HUDEP-2 (cell line): ENCODE data around the gene FAM53A.
"Not testable (repeated sequence)": the region's sequence is repeated elsewhere in the genome, so short reads cannot be mapped to it uniquely, and the experiment has no call there.

Source experiments
- DNase-seq, 76 experiments: peaks; one replicate each; lab custom pipeline; 2025; ENCODE audit not compliant: unreplicated experiment in 76 of 76; lab: John Stamatoyannopoulos, UW

The FAM53A gene

GRCh38 chr4:1642196-1642951 lies 41.7 kb downstream of the FAM53A start:
- DNase-seq: no peak

GRCh38 chr4:1641671-1642070 lies 42.4 kb downstream of the FAM53A start:
- no peak for DNase-seq

GRCh38 chr4:1640716-1641503 lies 43.2 kb downstream of the FAM53A start:
- DNase-seq: not testable (repeated sequence)

DNA sequence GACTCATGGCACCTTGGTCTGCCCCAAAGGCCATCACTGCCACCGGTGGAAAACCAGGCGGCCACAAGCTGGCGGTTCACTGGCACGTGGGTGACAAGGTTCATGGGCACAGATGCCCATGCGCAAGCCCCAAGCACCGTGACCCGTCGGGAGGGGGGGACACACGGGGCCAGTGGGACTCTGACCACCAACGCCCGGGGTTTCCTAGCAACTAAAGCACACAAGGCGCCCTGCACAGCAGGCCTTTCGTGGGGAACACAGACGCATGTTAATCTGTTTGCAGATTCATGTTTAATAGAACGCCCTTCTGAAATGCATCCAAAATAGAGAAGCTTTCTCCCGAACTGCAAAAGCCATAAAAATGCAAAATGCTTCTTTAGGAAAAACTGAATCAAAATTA lies 43.9 kb downstream of the FAM53A start:
- DNase-seq: no peak

DNA sequence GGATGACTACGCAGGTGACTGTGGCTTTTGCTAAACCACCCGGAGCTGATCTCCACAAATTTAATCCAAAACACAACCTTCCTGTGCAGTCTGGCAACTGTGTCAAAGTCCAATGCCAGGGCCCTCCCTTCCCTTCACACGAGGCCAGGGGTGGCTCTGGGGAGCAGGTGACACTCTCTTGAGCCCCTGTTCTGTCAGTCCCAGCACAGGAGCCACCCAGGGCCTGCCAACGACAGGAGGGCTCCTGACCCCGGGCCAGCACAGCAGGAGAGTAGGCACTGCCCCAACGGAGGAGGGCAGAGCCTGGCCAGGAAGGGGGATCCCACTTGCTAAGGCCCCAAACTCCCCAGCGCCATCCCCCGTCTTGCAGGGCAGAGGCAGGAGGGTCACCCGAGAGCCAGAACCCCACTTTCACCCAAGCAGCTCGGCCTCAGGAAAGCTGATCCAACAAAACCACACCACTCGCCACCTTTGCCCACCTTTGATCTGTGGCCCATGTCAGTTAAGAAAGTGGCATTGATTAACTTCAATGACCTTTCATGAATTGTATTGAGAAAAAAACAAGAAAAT lies 44.7 kb downstream of the FAM53A start:
- DNase-seq: no peak

GRCh38 chr4:1638873-1639272 lies 45.2 kb downstream of the FAM53A start:
- DNase-seq: no peak

DNA sequence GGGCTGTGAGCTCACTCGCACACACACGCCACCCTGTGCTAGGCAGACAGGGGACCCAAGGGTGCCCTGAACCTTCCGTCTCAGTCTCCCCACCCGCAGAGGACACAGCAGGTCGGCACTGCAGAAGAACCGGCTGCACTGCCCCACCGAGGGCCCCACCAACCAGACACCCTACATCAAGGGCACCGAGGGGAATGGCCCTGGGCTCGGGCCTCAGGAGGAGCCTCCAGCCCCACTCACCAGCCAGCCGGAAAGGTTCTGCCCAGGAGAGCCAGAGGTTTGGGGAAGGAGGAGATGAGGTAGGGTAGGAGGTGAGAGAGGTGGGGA lies 45.9 kb downstream of the FAM53A start:
- no peak for DNase-seq

GRCh38 chr4:1637580-1638271 lies 46.4 kb downstream of the FAM53A start:
- no peak for DNase-seq

DNA sequence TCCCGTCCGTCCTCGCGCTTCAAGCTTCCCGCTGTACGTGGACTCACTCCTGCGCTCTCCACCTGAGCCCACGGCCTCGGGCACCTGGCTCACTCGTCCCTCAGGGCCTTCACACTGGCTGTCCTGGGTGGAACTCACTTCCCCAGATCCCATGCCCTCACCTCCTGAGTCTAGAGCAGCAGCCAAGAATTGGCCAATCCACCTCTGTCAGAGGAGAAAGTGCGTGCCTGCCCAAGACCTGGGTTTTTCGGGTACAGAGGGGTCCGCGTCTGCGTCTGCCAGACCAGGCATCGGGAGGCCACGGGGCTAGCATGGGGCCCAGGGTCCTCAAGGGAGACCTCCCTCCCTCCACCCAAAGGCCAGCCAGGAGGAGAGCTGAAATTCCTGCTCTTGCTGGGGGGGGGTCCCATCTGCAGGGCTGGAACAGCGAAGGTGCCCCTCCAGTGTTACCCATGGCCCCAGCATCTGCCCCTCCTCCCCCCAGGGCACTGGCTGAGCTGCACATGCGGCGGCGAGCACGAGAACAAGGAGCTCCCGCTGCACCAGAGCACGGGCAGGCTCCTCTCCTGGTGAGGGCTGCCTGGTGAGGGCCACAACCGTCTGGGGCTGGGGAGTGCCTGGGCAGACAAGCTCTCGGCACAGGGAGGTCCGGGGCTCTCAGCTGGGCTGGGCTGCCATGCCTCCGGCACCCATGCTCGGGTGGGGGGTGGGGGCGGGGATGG lies 47.5 kb downstream of the FAM53A start:
- DNase-seq: no peak

DNA sequence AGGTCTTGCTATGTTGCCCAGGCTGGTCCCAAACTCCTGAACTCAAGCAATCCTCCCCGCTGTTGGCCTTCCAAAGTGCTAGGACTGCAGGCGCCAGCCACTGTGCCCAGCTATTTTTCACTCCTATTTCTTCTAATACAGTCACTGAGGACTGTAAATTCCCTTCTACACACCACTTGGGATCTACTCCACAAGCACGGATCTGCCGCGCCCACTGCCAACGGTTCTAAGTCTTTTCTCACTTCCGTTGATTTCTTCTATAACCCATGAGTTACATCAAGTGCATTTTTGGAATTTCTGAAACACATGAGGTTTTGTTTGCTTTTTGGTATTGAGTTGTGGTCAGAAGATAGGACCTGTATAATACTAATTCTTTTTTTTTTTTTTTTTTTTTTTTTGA lies 48.6 kb downstream of the FAM53A start:
- DNase-seq: no peak

GRCh38 chr4:1633993-1634392 lies 50.1 kb downstream of the FAM53A start:
- no peak for DNase-seq

- peak in 66 of 76 experiments; percentile 13 to 75 (median 50) for DNase-seq
Measured at GRCh38 chr4:1632109-1633104, 51.7 kb downstream of the FAM53A start.

DNA sequence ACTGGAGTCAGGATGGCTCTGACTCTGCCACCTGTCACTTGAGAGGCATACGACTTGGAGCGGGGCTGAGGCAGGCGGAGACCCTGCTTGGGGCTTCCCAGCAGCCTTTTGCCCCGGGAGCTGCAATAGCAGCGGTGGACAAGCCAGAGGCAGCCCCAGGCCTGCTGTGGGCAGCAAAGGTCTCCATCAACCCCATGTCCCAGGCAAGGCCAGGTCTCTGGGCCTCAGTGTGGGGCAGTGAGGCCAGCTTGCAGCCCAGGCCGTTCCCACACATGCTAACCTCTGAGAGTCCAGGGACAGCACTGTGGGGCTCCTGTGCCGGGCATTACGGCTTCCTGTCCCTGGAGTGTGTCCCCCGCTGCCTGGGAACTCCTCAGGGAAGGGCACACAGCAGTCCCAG lies 53.0 kb downstream of the FAM53A start:
- DNase-seq: no peak

DNA sequence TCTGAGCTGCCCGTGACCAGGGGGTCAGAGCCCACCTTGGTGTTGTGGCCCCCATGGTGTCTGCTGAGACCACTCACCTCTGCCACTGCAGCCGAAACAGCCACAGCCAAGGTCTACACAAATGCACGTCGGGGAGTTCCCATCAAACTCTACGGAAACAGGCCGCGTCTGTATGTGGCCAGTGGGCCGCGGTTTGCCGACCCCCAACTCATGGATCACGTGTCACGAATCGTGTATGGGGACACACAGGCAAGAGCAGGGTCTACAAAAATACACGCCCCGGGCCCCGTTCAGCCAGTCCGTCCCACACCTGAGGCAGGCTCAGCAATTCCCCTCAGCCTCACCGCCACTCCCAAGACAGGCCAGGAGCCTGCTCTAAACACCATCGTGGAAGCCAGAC lies 53.8 kb downstream of the FAM53A start:
- no peak for DNase-seq

- DNase-seq: peak in 2 of 76 experiments; percentile 14 to 19
Measured at GRCh38 chr4:1629699-1630083, 54.4 kb downstream of the FAM53A start.

DNA sequence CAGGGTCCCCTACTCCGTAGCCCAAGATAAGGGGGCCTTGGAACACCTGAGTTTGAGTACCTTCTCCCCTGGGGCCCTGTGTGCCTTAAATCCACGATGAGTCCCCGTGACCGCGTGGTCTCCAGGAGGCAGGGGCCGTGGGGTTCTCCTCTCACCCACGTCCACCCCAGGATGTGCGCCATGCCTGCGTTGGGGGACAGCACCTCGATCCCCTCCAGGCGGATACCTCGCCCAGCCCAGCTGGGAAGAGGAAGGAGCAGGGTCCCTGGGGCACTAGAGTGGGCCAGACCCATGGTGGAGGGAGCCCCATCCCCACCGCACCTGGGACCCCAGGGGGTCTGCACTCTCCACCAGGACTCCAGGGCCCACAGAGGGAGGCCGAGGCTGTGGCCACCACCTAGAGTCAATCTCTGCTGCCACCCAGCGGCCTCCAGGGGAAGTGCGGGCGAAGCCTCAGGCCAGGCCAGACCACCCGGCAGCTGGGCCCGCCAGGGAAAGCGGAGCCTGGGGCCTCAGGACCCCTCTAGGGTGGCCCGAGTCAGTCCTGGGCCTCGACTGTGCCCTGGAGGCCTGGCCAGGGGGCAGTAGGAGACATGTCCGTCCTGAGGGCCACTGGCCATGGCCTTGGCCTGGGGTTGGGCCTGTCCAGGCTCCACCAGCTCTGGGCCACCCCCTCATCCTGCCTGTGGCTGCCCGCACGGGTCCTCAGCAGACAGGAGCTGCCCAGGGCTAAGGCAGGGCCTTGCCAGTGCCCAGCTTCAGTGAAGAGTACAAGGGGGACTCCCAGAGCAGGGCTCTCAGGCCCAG lies 55.0 kb downstream of the FAM53A start:
- DNase-seq: peak in 59 of 76 experiments; percentile 2 to 83 (median 45)

DNA sequence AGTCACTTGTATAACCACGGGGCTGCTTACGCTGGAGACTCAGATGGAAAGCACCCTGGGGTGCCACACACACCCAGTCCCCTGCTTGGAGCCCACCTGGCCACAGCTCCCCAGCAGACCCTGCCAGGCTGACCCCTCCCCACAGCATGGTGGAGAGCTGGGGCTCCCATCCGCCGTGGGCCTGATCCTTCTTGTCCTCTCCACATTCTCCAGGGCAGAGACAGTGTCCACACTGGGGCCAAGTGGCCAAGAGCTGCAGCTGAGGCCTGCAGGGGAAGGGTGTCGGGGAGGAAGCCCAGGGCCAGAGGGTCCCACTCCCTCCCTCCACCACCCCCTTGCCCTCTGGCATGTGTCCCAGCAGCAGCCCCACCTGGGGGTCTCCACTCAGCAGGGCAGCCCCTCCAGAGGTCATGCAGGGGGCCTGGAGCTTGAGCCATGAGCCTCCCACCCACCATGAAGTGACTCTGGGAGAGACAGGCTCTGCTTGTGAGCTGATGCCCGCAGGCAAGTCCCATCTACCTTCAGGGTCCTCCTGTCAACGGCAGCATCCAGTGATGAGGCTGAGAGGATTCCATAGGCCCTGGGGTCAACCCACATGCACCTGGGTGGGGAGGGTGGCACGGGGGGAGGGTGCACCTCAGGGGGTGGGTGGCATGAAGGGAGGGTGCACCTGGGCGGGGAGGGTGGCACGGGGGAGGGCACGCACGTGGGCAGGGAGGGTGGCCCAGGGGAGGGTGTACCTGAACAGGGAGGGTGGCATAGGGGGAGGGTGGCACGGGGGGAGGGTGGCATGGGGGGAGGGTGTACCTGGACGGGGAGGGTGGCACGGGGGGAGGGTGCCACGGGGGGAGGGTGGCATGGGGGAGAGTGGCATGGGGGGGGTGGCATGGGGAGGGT lies 56.4 kb downstream of the FAM53A start:
- DNase-seq: no peak

- no peak for DNase-seq
Measured at GRCh38 chr4:1626941-1627340, 57.2 kb downstream of the FAM53A start.
